SK-N-MC (cell line): ENCODE data around the gene ACOT9.

Source experiments
- DNase-seq: peaks from one replicate; pipeline ENCODE4 v3.0.0-alpha.2; 2011; ENCODE audit warnings: low read depth, low spot score
- H3K27ac ChIP-seq: fragments of 200-600 bp; sonication (generic); 2 replicates; pipeline ENCODE4 v1.5.1; 2016; ENCODE audit warnings: mixed run types
- H3K36me3 ChIP-seq: fragments of 200-600 bp; sonication (generic); 2 replicates; pipeline ENCODE4 v1.6.1; 2017; ENCODE audit warnings: antibody characterized with exemption, low read length, mixed read lengths; ENCODE audit not compliant: insufficient read depth
- H3K4me3 ChIP-seq: fragments of 200-600 bp; sonication (generic); 2 replicates; pipeline ENCODE4 v1.5.1; 2016
- H3K9ac ChIP-seq: fragments of 200-600 bp; sonication (generic); 2 replicates; pipeline ENCODE4 v1.8.0; 2017; ENCODE audit warnings: mixed run types, mixed read lengths; ENCODE audit not compliant: insufficient read length
- H3K9me3 ChIP-seq: fragments of 200-600 bp; sonication (generic); 2 replicates; pipeline ENCODE4 v1.6.1; 2017; ENCODE audit warnings: low read depth, mild to moderate bottlenecking, antibody characterized with exemption, low read length, moderate library complexity, mixed read lengths
- EZH2 ChIP-seq: fragments of 200-600 bp; sonication (generic); IDR thresholded peaks from one replicate; pipeline ENCODE4 v1.6.1; 2017; ENCODE audit warnings: antibody characterized with exemption
- FOXP2 ChIP-seq: optimal IDR thresholded peaks from 2 replicates; pipeline ENCODE3; 2011; ENCODE audit warnings: mild to moderate bottlenecking, moderate library complexity; ENCODE audit not compliant: insufficient read depth; ENCODE audit errors: extremely low read length, control extremely low read depth
- POLR2AphosphoS5 ChIP-seq: IDR thresholded peaks from 2 replicates; pipeline ENCODE4 v1.6.1; 2012; ENCODE audit warnings: mild to moderate bottlenecking, low read depth, low read length, borderline replicate concordance

ACOT9 gene

DNA sequence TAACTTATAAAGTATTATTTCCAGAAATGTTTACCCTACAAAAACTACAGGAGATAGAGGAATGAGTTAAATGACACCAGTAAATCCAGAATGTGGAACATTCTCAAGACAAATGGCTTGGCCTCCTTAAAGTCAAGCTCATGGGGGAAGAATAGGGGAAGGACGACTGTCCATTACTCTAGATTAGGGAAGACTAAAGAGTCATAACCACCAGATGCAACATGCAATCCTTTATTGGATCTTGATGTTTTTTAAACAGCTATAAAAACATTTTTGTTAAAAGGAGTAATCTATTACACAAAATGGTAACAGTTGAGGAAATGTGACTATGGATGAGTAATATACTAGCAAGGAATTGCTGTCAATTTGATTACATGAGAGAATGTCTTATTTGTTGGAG is 11.1 kb downstream of the ACOT9 start:
- H3K27ac ChIP-seq: no peak overlapping the region
- peaks cover 4% of the 10 kb centered on the region; the same call in 1 of the 2 replicates for H3K36me3 ChIP-seq
- TF ChIP-seq POLR2AphosphoS5: no peak
- TF ChIP-seq FOXP2: no peak
- TF ChIP-seq EZH2: no peak

DNA sequence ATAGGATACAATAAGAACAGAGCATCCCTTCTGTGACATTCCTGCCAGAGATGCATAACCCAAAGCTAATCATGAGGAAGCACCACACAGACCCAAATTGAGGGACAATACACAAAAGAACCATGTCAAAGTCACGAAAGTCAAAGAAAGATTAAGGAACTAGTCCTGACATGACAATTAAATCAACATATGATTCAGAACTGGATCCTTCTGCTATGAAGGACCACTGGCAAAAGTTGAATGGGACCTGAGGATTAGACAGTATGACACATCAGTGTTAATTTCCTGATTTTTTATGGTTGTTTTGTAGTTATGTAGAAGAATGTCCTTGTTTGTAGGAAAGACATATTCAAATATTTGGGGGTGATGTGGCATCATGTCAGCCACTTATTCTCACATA is 13.9 kb downstream of the ACOT9 start:
- Histone ChIP-seq H3K27ac (no peak overlapping the region), H3K9ac (no peak overlapping the region), H3K36me3 (peaks cover 4% of the 10 kb centered on the region; the same call in 1 of the 2 replicates), H3K9me3 (no peaks in the 10 kb centered on the region), H3K4me3 (no peak overlapping the region)
- TF ChIP-seq POLR2AphosphoS5: no peak
- no peak for TF ChIP-seq EZH2
- no peak for TF ChIP-seq FOXP2
- DNase-seq: no peak

More for the DNA sequence above, 11.1 kb downstream of the ACOT9 start:
- H3K9me3 ChIP-seq: no peaks in the 10 kb centered on the region
- DNase-seq: no peak
- H3K9ac ChIP-seq: no peak overlapping the region
- H3K4me3 ChIP-seq: no peak overlapping the region

DNA sequence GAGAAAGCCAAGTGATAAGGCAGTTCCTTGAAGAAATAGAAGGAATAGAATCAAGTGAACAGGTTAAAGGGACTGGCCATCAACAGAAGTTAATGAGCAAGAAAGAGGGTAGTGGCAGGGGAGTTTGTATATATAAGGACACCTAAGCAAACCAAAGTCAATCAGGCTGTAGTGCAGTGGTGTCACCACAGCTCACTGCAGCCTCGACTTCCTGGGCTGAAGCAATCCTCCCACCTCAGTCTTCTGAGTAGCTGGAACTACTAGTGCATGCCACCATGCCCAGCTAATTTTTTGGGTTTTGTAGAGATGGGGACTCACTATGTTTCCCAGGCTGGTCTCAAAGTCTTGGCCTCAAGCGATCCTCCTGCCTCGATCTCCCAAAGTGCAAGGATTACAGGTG is 15.9 kb downstream of the ACOT9 start:
- TF ChIP-seq FOXP2: no peak
- TF ChIP-seq POLR2AphosphoS5: no peak
- no peak for TF ChIP-seq EZH2
- no peak overlapping the region for H3K4me3 ChIP-seq
- no peaks in the 10 kb centered on the region for H3K9me3 ChIP-seq
- no peaks in the 10 kb centered on the region; the same call in 1 of the 2 replicates for H3K36me3 ChIP-seq
- no peak for DNase-seq
- H3K9ac ChIP-seq: no peak overlapping the region
- H3K27ac ChIP-seq: no peak overlapping the region

DNA sequence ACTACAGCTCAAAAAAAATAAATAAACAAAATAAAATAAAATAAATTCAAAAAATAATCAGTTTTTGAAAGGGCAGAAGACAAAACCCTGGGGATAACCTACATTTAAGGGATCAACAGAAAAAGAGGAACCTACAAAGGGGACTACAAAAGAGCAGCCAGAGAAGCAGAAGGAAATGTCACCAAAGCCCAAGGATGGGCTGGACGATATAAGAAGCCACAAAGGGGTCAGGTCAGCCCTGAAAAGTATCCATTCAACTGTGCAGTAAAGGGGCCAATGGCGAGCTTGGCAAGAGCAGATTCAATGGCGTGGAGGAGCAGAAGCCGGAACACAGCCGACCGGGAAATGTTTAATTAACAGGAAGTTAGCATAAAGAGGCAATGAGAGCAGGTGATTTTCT is 16.9 kb downstream of the ACOT9 start:
- TF ChIP-seq EZH2 (no peak), POLR2AphosphoS5 (no peak), FOXP2 (no peak)
- H3K36me3 ChIP-seq: peaks cover 4% of the 10 kb centered on the region; the same call in 1 of the 2 replicates
- H3K27ac ChIP-seq: no peak overlapping the region
- no peak overlapping the region for H3K9ac ChIP-seq
- H3K9me3 ChIP-seq: no peaks in the 10 kb centered on the region
- DNase-seq: no peak
- H3K4me3 ChIP-seq: no peak overlapping the region

DNA sequence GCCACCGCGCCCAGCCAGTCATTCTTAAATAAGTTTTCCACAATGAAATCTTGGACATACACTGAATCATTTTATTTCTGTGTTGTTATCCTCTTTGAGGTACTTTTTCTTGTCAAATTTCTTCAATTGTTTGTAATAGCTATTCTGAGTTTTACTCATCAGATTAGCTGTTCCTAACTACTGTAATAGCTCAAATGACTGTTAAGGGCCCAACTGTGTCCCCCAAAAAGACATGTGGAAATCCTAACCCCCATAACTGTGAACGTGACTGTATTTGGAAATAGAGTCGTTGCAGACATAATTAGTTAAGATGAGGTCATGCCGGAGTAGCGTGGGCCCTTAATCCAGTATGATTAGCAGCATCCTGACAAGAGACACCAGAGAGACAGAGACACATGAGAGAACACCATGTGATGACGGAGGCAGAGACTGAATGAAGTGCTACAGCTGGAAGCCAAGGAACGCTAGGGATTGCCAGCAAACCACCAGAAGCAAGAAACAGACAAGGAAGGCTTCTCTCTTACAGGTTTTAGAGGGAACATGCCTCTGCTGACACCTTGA is 22.9 kb downstream of the ACOT9 start:
- peaks cover 11% of the 10 kb centered on the region; the same call in 1 of the 2 replicates for H3K36me3 ChIP-seq
- TF ChIP-seq POLR2AphosphoS5 (no peak), FOXP2 (no peak), EZH2 (no peak)
- H3K9ac ChIP-seq: no peak overlapping the region
- H3K9me3 ChIP-seq: no peaks in the 10 kb centered on the region
- DNase-seq: no peak
- no peak overlapping the region for H3K4me3 ChIP-seq
- H3K27ac ChIP-seq: no peak overlapping the region

DNA sequence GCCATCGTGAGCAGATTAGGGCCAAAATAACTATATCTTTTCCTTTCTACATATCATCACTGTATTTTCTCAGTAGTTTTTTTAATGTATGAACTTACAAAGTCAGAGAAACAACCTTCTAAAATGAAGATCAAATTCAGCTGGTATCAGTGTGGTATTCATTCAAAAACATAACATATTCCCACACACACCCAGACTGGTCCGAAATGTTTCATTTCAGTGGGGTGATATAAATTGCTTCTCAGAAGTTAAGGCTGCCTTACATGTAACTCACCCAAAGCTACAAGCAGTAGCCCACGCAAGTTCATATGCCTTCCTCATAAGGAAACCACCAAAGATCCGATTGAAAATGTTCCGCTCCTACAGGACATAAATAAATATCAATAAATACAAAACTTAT is 37.8 kb downstream of the ACOT9 start:
- Histone ChIP-seq H3K4me3 (no peak overlapping the region), H3K9me3 (no peaks in the 10 kb centered on the region), H3K9ac (no peak overlapping the region), H3K36me3 (peaks cover 16% of the 10 kb centered on the region), H3K27ac (no peak overlapping the region)
- no peak for DNase-seq
- no peak for TF ChIP-seq POLR2AphosphoS5
- TF ChIP-seq EZH2: no peak
- no peak for TF ChIP-seq FOXP2

DNA sequence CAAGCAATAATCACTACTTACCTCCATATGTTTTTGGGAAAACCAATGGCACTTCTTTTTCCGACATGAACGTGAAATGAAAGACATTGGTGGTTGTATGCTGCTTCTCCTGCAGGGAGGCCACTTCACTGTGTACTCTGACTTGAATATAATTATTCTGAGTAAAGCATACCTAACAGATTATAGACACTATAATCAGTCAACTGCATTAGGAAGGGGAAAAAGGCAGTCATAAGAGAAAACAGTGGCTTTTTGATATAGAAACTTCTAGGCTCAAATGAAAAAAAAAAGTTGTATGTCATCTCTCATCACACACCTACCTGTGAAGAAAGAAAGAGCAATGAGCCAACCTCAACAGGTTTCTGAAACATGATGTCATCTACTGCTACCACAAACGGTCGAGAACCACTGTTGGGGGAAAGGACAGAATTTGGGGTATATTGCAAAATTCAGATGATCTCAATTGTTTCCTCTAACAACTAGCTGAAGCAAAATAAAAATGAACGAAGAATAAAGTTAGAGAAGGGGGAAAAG is 38.3 kb downstream of the ACOT9 start:
- Histone ChIP-seq H3K9ac (no peak overlapping the region), H3K9me3 (no peaks in the 10 kb centered on the region), H3K36me3 (peaks cover 16% of the 10 kb centered on the region), H3K27ac (no peak overlapping the region), H3K4me3 (no peak overlapping the region)
- DNase-seq: no peak
- TF ChIP-seq FOXP2 (no peak), POLR2AphosphoS5 (no peak), EZH2 (no peak)

DNA sequence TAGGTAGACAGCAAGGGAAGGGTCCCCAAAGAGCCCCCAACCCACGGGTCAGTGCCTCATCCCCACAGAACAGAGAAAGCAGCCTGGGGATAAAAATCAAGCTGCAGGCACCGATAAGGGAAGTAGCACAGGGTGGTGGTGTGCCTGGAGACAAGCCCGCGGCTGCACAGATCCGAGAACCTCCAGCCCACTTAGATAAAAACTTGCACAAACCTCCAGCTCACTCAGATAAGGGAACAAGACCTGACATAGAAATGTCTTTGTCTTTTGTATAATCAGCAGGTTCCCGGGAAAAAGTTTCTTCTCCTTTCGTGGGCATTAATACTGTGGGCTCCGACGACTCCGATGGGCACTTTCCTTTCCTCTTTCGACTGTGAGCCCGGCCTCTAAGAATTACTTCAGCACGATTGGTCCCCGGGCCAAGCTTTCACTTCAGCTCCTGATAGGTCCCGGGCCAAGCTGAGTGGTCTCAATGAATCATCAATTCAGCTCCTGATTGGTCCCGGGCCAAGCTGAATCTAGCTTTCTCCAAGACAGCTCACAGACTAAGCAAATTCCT is 43.4 kb downstream of the ACOT9 start:
- H3K9me3 ChIP-seq: no peaks in the 10 kb centered on the region
- no peak for DNase-seq
- TF ChIP-seq POLR2AphosphoS5 (no peak), EZH2 (no peak), FOXP2 (no peak)
- peaks cover 4% of the 10 kb centered on the region; the same call in 1 of the 2 replicates for H3K36me3 ChIP-seq
- H3K9ac ChIP-seq: no peak overlapping the region
- H3K4me3 ChIP-seq: no peak overlapping the region
- H3K27ac ChIP-seq: no peak overlapping the region
